HG02870 (cell line): ENCODE results near the gene HINT3.
"Not testable (repeated sequence)": the region's sequence is repeated elsewhere in the genome, so short reads cannot be mapped to it uniquely, and the experiment has no call there.

Experiments
- ATAC-seq: cut with Tn5 transposase; IDR thresholded peaks from one replicate; pipeline ENCODE4 v1.9.1; 2021; ENCODE audit warnings: mild to moderate bottlenecking, moderate library complexity; ENCODE audit not compliant: unreplicated experiment

Gene HINT3

DNA sequence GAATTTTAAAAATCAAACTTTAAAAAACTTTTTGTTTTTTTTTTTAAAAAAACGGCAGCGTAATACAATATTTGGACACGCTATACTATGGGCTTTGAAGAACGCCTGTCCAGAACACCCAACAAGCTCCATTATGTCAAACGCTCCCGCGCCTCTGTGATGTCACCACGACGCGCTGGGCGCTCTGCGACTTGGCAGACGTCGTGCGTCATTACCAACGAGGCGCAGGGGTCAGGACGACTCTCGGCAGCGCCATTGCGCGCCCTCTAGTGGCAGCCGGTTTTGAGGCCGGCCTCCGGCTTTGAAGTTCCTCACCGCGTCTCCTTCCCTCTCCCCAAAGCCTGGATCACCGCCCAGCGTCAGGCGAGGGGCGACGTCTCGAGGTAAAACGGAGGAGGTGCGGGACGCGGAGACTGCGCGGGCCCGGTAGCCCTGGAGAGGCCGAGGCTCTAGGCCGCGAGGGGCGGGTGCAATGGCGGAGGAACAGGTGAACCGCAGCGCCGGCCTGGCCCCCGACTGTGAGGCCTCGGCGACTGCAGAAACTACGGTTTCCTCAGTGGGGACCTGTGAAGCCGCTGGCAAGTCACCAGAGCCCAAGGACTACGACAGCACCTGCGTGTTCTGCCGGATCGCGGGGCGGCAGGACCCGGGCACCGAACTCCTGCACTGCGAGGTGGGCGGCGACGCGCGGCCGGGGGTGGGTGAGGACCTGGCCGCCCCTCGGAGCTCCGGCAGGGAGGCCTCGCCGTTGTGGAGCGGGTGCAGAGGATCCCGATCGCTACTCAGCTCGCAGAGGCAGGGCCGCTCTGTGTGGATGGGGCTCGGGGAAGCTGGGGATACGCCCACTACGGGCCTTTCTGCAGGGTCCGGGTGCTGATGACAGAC is at the start of gene HINT3:
TSS of gene HINT3 (plus strand) at position 265 of the 885 bp plus-strand sequence. CDS start at position 473, 208 bp downstream.
- ATAC-seq = peak; percentile 84

DNA sequence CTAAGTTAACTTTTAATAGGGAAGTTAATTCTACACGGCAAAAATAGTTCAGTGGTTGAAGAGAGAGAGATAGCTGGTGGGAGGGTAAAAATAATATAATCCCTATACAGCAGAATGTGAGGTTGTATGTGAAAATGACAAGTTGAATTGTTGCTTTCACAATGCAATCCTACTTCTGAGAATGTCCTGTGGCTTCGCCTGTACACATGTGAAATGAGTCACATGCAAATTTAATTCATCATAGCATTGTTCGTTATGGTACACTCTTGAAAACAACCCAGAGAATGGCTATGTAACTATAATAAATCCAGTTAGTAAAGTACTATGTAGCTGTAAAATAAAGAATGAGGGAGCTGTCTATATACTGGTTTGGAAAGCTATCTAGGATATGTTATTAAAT is 46.0 kb upstream of the HINT3 start:
- peak; percentile 98 for ATAC-seq

DNA sequence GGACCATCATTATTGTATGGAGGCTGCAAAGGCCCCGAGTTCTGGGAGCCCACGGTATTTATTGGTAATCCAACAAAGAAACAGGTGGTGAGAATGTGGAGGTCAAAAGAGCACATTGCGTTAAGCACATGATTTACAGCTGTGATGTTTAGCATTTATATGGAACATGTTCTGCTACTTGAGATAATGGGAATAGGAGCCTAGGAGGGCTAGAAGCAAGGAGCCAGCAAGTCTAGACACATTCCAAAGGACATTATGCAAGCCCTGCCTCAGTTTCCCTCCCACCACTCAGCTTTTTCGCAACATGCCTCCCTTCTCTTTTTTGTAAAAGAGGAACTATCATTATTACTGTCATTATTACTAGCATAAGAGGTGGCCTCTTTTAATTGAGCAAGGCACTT is 45.5 kb upstream of the HINT3 start:
- not testable (repeated sequence) for ATAC-seq

DNA sequence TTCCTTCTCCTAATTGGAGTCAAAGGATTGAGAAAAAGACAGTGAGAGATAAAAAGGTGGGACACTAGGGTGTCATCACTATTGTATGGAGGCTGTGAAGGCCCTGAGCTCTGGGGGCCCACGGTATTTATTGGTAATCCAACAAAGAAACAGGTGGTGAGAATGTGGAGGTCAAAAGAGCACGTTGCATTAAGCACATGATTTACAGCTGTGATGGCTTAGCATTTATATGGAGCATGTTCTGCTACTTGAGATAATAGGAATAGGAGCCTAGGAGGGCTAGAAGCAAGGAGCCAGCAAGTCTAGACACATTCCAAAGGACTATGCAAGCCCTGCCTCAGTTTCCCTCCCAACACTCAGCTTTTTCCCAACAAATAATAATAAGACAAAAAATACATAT is 44.1 kb upstream of the HINT3 start:
- not testable (repeated sequence) for ATAC-seq

DNA sequence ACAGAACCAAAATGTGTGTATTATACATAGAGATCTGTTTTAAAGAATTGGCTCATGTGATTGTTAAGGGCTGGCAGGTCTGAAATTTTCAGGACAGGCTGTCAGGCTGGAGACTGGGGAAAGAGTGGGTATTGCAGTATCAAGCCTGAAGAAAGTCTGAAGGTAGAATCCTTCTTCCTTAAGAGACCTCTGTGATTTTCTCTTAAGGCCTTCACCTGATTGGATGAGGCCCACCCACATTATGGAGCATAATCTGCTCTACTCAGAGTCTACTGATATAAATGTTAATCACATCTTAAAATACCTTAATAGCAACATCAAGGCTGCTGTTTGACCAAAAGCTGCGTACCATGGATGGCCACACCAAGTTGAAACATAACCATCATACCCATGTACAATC is 43.4 kb upstream of the HINT3 start:
- no peak for ATAC-seq

DNA sequence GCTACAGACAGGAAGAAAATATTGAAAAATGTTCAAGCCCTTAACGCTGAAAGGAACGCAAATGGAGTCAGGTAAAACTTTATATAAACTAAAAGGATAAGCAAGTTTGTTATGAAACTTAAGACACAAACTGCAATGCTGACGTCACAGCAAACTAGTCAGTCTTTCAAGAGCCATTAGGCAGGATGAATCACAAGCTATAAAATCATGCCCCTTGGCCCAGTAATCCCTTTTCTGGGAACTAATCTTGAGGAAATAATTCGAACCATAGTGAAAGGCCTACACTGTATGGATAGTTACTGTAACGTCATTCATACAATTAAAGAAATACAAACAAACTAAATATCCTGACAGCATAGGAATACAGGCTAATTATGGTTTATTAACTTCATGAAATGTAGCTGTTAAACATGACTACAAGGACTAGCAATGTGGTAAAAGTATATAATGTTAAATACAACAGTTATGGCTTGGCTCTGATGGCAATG is 42.7 kb upstream of the HINT3 start:
- no peak for ATAC-seq

DNA sequence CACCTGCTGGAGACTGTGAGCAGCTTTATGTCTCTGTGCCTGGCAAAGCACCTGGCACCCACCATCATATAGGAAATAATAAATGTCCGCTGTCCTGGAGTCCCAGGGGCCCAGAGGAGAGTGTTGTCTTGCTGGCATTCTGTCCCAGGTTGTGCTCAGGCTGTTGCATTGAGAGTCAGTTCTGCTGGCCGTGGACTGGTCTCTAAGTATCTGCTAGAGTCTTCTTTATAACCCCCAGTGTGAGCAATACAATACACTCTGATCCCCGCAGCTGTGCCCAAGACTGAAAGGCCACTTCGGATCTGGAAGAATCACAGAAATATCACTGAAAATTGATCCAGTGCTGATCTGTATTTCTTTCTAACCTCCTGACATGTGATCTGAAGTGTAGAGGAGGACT is 38.3 kb upstream of the HINT3 start:
- ATAC-seq = no peak

DNA sequence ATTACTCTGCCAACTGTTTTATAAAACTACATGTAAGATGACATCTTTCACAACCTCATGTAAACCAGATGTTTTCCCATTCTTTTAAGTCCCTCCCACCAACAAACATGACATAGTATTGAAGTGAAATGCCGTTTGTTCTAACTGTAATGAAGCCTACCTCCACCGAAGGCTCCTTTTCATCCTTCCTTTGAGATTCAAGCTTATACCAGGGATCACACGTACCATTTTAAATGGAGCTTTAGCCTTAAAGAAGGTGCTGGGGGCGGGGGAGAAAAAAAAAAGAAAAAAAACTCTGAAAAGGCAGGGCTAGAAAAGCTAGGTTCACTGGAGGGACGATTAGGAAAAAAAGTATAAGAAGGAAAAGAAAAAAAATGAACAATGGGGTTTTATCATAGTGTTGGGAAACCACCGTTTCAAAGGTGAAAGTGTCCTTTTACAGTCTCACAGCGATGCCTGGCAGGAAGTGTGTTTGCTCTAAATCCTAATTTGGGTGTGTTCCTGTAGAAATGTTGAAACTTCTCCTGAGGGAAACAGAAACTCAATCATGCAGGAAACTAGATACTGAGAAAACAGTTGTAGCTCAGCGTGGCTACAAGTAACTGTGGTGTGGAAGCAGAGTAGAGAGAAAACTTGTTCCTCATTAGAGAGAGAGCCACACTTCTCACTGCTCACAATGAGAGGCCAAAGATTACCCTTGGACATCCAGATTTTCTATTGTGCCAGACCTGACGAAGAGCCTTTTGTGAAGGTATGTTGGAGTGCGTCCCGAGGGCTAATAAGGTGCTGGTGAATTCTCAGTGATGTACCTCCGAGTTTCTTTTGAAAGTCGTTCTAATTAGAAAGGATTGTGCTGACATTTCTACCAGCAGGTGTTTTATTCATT is 37.6 kb upstream of the HINT3 start:
- peak; percentile 95 for ATAC-seq

DNA sequence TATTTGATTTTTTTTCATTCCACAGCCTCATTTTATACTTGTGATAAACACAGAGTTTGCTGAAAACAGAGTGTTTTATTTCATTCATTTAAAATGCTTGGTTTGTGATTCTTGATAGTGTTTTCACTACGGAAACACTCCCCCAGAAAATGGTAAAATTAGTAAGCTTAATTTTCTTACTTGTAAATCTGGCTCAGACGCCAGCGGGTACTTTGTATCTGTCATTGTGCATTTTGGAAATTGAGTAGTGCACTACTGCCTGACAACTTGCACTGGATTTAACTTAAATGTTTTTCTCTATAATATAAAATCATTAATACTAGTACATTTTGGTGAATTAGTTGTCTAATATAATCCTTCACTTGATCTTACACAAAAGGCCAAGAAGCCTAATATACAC is 37.0 kb upstream of the HINT3 start:
- ATAC-seq = peak; percentile 11

DNA sequence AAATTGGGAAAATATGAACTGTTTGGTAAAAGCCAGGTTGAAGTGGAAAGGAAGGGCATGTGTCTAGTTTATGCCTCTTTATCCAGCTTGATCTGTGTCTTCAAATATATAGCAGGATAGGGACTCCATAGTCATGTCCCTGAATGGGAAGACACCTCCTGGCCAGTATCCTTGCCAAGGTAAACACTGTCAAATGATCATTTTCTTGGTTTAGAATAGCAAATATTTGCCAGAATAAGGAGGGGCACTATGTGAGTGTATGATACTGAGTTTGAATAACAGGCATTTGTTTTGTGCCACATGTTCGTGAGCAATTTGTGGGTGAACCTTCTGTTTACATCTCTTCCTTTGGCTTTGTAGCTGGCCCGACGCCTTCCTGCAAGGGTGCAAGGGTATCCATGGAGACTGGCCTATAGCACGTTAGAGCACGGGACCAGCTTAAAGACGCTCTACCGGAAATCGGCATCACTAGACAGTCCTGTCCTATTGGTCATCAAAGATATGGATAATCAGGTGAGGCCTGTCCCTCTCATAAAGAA is 34.2 kb upstream of the HINT3 start:
- no peak for ATAC-seq

DNA sequence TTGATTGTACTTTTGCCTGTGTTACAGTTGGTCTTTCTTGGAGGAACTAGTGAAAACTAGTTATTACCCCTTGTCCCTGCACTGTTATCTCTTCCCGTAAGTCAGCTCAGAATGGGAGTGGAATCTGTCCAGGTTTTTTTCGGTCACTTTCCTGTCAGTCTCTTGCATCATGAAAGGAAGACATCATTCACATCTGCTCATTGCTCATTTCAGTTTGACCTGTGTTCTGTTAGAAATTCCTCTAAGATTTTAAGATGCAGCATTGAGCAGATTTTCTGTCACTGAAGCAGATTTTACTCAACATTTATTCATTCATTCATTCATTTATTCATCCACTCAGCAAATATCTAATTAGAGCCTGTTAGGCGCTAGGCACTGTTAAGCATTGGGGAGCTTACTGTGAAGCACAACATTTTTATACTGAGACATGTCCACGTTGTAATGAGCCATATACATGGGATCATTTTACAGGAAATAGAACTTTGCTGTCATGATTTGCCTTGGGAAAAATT is 33.1 kb upstream of the HINT3 start:
- ATAC-seq = no peak

DNA sequence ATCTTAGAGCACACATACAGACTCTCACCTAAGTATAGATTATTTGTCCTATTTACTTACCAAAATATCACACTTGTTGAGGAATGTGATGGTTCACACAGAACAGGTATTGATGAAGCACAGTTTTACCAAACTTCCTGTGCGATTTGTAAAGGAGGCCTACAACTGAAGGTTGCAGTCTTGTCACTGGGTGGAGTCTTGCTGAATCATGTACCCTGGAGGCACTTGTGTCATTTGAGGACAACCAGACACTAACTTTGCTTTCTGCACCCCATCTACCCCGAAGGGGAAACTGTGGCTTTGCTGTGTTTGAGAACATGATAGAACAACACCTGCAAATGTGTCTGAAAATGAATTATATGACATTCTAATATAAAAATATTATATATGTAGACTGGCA is 32.4 kb upstream of the HINT3 start:
- no peak for ATAC-seq

DNA sequence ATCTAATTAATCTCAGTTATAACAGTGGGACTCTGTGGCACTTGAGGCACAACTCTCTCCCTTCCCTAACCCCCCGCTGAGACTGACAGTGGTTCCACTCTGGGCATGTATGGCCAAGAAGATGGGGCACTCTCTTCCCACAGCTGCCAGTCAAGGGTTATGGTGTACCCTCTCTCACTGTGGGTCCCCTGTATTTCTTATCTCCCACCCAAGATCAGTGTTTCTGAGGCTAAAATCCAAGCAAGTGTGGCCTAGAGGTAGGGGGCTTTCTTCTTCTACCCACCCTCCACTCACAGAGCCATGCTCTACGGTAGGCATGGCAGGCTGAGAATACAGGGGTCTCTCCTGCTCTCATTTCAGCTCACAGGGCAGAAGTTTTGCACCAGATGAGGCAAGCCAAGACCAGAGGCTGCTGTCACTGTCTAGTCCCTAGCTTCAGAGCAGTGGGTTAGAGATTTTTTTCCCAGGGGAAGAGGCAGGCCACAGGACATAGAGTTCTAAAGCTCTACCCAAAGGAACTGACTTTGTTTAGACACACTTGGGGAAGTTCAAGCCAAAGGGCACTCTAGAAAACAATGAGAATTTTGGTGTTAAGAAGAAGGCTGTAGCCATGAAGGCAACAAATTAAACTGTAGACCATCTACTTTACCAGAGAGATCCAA is 31.7 kb upstream of the HINT3 start:
- no peak for ATAC-seq

DNA sequence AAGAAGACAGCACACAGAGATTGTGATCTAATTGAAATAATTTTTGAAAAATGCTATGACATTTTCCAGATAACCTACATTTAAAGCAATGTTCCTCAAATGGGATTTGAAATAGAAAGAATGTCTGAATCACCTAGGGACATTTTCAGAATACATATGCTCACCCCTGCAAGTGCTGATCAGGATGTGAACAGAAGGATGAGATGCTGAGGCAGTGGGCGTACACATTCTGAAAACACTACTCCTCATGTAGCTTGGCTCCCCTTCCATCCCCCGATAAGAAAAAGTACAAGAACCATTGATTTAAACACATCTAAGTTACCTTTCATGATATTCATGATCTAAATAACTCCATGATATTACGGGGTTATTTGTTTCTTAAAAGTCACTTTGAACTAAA is 29.9 kb upstream of the HINT3 start:
- no peak for ATAC-seq

DNA sequence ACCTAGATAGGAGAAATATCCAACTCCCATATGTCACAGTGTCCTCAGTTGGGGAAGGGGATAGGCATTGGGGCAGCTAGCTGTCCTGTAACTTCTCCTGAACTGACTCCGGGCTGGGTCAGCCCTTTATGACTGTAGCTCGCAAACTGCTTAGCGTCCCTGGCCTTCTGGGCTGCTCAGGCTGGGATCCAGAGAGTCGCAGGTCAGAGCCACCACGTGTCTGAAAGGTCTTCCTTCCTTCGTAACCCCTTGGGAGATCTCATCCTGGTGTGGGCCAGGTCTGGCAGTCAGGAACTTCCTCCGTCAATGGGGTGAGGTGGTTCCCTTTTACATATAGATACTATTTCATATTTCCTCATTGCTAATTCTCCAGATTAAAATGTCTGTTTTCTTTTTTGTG is 28.8 kb upstream of the HINT3 start:
- no peak for ATAC-seq

DNA sequence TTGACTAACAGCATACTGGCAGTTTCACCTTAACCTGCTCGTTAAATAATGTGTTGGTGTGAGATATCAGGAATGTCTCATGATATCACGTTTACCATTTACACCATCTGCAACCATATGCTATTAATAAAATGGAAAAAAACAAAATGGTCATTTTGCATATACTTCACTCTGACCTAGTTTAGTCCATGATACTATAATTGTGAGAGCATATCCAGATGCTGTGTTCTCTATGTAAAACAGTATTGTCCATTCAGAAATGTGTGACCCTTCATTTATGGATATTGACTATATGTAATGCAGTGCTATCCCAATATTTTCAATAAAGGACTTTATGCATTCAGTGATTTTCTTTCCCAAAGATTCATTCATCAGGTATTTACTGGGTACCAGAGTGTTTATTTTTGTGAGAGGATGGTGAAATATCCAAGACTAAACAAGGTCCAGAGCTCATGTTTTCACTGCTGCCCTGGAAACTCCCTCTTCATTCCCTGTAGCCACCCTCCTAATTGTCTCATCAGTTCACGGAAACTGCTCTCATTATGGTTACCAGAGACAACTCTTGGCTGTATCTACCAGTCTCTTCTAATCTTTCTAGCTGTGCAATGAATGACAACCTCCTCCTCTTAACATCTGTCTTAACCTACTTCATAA is 25.7 kb upstream of the HINT3 start:
- no peak for ATAC-seq

DNA sequence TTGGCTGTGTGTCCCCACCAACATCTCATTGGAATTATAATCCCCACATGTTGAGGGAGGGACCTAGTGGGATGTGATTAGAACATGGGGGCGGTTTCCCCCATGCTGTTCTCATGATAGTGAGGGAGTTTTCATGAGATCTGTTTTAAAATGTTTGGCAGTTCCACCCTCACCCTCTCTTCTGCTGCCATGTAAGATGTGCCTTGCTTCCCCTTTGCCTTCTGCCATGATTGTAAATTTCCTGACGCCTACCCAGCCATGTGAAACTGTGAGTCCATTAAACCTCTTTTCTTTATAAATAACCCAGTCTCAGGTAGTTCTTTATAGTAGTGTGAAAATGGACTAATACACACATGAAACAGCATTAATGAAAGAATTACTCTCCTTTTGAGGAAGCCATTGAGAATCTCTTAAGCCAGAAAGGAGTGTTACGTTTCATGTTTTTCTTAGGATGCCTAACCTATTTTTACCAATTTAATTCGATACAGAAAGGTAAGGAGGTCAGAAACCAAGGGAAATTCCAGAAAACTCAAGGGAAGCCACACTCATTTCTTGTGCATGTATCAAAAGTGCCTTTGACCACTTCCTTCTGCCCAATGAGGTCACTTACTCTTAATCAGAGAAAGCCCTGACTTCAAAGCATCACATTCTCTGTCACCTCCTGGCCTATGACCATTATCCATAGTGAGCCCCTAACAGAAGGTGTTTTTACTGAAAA is 24.7 kb upstream of the HINT3 start:
- peak; percentile 91 for ATAC-seq

DNA sequence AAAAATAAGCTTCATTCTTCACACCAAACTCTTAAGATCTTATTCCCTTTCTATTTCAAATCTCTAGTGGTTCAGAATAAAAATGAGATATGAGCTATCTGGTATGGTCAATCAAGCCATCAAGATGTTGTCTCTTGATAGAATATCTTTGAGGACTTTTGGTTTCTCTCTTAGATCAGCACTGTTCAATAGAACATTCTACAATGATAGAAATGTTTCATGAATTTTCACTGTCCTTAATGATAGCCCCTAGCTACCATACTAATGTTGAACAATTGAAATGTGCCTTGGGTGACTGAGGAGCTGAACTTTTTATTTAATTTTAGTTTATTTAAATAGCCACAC is 24.1 kb upstream of the HINT3 start:
- peak; percentile 9 for ATAC-seq

DNA sequence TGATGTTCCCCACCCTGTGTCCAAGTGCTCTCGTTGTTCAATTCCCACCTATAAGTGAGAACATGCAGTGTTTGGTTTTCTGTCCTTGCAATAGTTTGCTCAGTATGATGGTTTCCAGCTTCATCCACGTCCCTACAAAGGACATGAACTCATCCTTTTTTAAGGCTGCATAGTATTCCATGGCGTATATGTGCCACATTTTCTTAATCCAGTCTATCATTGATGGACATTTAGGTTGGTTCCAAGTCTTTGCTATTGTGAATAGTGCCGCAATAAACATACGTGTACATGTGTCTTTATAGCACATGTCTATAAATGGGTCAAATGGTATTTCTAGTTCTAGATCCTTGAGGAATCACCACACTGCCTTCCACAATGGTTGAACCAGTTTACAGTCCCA is 21.1 kb upstream of the HINT3 start:
- not testable (repeated sequence) for ATAC-seq

DNA sequence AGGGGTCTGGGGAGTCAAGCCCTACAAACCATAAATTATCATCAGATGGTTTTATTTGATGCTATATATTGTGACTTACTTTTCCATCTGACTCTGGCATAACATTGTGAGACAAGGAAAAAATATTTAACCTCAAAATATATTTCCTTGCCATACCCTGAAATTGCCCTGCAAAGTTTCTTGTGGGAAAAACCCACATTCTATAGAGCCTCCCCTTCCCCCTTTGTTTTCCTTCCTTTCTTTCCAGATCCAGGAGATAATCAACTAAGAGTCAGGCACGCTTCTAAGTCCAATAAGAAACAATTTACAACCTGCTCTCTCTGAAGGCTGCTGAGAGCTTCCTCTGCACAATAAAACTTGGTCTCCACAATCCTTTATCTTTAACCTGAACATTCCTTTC is 17.5 kb upstream of the HINT3 start:
- ATAC-seq = no peak
